GM21515 (cell line): ENCODE measurements around the gene FAM53C.
"Not testable (repeated sequence)": the region's sequence is repeated elsewhere in the genome, so short reads cannot be mapped to it uniquely, and the experiment has no call there.

Experiments used
- ATAC-seq: cut with Tn5 transposase; IDR thresholded peaks from one replicate; pipeline ENCODE4 v1.9.1; 2021; ENCODE audit not compliant: unreplicated experiment

The FAM53C gene

DNA sequence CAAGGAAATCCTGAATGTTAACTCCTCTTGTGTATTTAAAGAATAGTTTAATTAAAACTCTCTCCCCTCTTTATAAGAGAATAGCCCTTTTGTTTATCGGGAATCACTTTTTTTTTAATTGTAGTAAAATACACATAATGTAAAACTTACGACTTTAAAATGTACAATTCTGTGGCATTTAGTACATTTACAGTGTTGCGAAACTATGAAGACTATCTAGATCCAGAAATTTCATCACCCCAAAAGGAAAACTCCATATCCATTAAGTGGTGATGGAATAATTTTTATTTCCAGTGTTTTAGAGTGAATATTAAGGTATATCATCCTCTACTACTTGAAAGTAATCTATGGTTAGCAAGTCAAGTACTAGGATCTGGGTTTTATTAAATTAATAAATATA, 51.3 kb downstream of the FAM53C start:
- no peak for ATAC-seq

- ATAC-seq = not testable (repeated sequence)
Measured at GRCh38 chr5:138389911-138390310, 51.8 kb downstream of the FAM53C start.

GRCh38 chr5:138391859-138392386, 53.9 kb downstream of the FAM53C start:
- no peak for ATAC-seq
